SH-SY5Y (cell line): Measurements from ENCODE around the gene FAM174C.

Experiments used
- GATA2 ChIP-seq: IDR thresholded peaks from 2 replicates; pipeline ENCODE4 v1.6.1; 2011; ENCODE audit warnings: mild to moderate bottlenecking, low read depth, low read length
- GATA3 ChIP-seq: IDR thresholded peaks from 2 replicates; pipeline ENCODE4 v1.6.1; 2011; ENCODE audit warnings: low read depth, mild to moderate bottlenecking, low read length, moderate library complexity

The FAM174C gene

GRCh38 chr19:1234051-1234954 is 41.0 kb upstream of the FAM174C start:
- no peak for TF ChIP-seq GATA2
- no peak for TF ChIP-seq GATA3

- no peak for TF ChIP-seq GATA2
- TF ChIP-seq GATA3: no peak
Observed at GRCh38 chr19:1234955-1235380, 40.4 kb upstream of the FAM174C start.

- TF ChIP-seq GATA3 (no peak), GATA2 (no peak)
Observed at GRCh38 chr19:1235625-1236538, 39.4 kb upstream of the FAM174C start.

- no peak for TF ChIP-seq GATA3
- no peak for TF ChIP-seq GATA2
Observed at GRCh38 chr19:1236576-1236975, 38.8 kb upstream of the FAM174C start.

- TF ChIP-seq GATA2 (no peak), GATA3 (no peak)
Observed at GRCh38 chr19:1237027-1237659, 38.2 kb upstream of the FAM174C start.

GRCh38 chr19:1237754-1238368 is 37.5 kb upstream of the FAM174C start, which contains the start of gene CBARP:
TSS of gene CBARP (minus strand) at chr19:1238005. CDS start at chr19:1236100, 1,905 bp downstream.
- TF ChIP-seq GATA2: no peak
- TF ChIP-seq GATA3: no peak

- TF ChIP-seq GATA2 (no peak), GATA3 (no peak)
Observed at GRCh38 chr19:1238369-1239303, 36.7 kb upstream of the FAM174C start.

GRCh38 chr19:1239420-1239795 is 35.9 kb upstream of the FAM174C start:
- TF ChIP-seq GATA2: no peak
- no peak for TF ChIP-seq GATA3

GRCh38 chr19:1239796-1240737 is 35.3 kb upstream of the FAM174C start:
- TF ChIP-seq GATA3 (no peak), GATA2 (no peak)

GRCh38 chr19:1240925-1241324 is 34.4 kb upstream of the FAM174C start:
- TF ChIP-seq GATA3: no peak
- no peak for TF ChIP-seq GATA2

- peak; percentile 37; the same call in 1 of the 2 replicates for TF ChIP-seq GATA2
- no peak for TF ChIP-seq GATA3
Observed at GRCh38 chr19:1241417-1242095, 33.8 kb upstream of the FAM174C start, which contains the start of gene ATP5F1D. TSS of gene ATP5F1D (plus strand) at chr19:1241751. CDS start at chr19:1241851, 100 bp downstream.
